Upper lobe of left lung (tissue), 4 donors: ENCODE results near the gene NUP93.

Source experiments
- CTCF ChIP-seq, 6 experiments: fragments of 450-650 bp in 4 of 6; fragments of 200-600 bp in 2 of 6; sonication (generic) in 2 of 6; IDR thresholded peaks; one replicate each; pipeline ENCODE4 v1.5.1; 2016 to 2019; ENCODE audit warnings: antibody characterized with exemption in 6 of 6
- EP300 ChIP-seq, 4 donors: sonication (generic); formaldehyde crosslinking; IDR thresholded peaks; one replicate each; pipeline ENCODE4 v1.5.1; 2017; ENCODE audit warnings: antibody characterized with exemption in 4 of 4, control low read depth in 2 of 4
- POLR2A ChIP-seq, 4 donors: fragments of 450-650 bp; IDR thresholded peaks; one replicate each; pipeline ENCODE4 v1.5.1; 2016 to 2017; ENCODE audit warnings: antibody characterized with exemption in 4 of 4, mild to moderate bottlenecking in 2 of 4
- POLR2AphosphoS5 ChIP-seq, 2 donors: sonication (generic); formaldehyde crosslinking; IDR thresholded peaks; one replicate each; pipeline ENCODE4 v1.5.1; 2017; ENCODE audit warnings: antibody characterized with exemption in 2 of 2

DNA sequence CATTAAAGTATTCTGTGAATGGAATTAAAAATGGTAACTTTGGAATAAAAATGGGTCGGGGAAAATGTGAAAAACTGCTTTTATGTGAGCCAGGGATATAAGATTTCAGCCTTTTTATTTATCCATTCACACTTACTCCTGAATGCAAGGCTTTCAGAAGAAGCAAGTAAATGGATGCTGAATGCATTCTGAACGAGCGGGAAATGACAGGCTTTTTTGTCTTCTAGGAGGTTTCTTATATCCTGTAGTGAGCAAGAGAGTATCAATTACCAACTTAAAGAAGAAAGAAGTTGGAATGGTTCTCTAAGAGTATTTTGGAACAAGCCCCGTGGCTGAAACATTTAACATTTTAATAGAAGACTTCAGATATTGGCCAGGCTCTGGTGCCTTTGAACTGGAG is 36.0 kb downstream of the NUP93 start:
- TF ChIP-seq POLR2A (IDR thresholded peaks at IDR 0.05) (no peak), CTCF (IDR thresholded peaks at IDR 0.05) (no peak), POLR2AphosphoS5 (IDR thresholded peaks at IDR 0.05) (no peak), EP300 (IDR thresholded peaks at IDR 0.05) (no peak)
